NB4 (cell line): ENCODE data around the gene PBXIP1.

Source experiments
- DNase-seq: peaks from one replicate; pipeline ENCODE4 v3.0.0; 2010; ENCODE audit warnings: low read depth
- H3K4me3 ChIP-seq: one replicate; pipeline ENCODE4 v1.5.1; 2011; ENCODE audit warnings: mild to moderate bottlenecking, low read depth, low read length, moderate library complexity
- CTCF ChIP-seq: IDR thresholded peaks from one replicate; pipeline ENCODE4 v1.5.1; 2012; ENCODE audit warnings: low read depth, low read length
- MAX ChIP-seq: IDR thresholded peaks from 2 replicates; pipeline ENCODE4 v1.6.1; 2011; ENCODE audit warnings: low read depth, low read length
- MYC ChIP-seq: IDR thresholded peaks from 2 replicates; pipeline ENCODE4 v1.6.1; 2011; ENCODE audit warnings: low read depth, low read length
- POLR2A ChIP-seq: IDR thresholded peaks from 2 replicates; pipeline ENCODE4 v1.6.1; 2011; ENCODE audit warnings: mild to moderate bottlenecking; ENCODE audit not compliant: insufficient read length; ENCODE audit errors: extremely low read depth

Gene PBXIP1

GRCh38 chr1:154970631-154971340 lies 14.9 kb upstream of the PBXIP1 start, which contains the start of gene SHC1:
Gene SHC1 (minus strand): TSS chr1:154970747. CDS start chr1:154970526, 221 bp downstream.
- DNase-seq: peak; percentile 68
- H3K4me3 ChIP-seq: peak within 1 kb of the TSS; percentile 3
- TF ChIP-seq MYC: no peak
- TF ChIP-seq CTCF: no peak
- TF ChIP-seq POLR2A: peak; percentile 47
- TF ChIP-seq MAX: no peak

- DNase-seq: no peak
- no peak overlapping the region for H3K4me3 ChIP-seq
- TF ChIP-seq POLR2A (no peak), CTCF (no peak), MYC (no peak), MAX (no peak)
Observed at GRCh38 chr1:154969860-154970452, 14.1 kb upstream of the PBXIP1 start.

GRCh38 chr1:154969246-154969645 lies 13.3 kb upstream of the PBXIP1 start:
- TF ChIP-seq POLR2A: no peak
- no peak for TF ChIP-seq CTCF
- no peak for TF ChIP-seq MYC
- TF ChIP-seq MAX: no peak
- no peak for DNase-seq
- no peak overlapping the region for H3K4me3 ChIP-seq

- DNase-seq: no peak
- no peak overlapping the region for H3K4me3 ChIP-seq
- TF ChIP-seq CTCF (no peak), MAX (no peak)
Observed at GRCh38 chr1:154968731-154969130, 12.8 kb upstream of the PBXIP1 start.

- H3K4me3 ChIP-seq: no peak overlapping the region
Observed at GRCh38 chr1:154967331-154967950, 11.5 kb upstream of the PBXIP1 start.

More at GRCh38 chr1:154967331-154967950, 11.5 kb upstream of the PBXIP1 start:
- DNase-seq: no peak
- no peak for TF ChIP-seq MYC
- no peak for TF ChIP-seq MAX
- no peak for TF ChIP-seq POLR2A
- no peak for TF ChIP-seq CTCF
